ENCODE results near the gene CFAP299.

DNA sequence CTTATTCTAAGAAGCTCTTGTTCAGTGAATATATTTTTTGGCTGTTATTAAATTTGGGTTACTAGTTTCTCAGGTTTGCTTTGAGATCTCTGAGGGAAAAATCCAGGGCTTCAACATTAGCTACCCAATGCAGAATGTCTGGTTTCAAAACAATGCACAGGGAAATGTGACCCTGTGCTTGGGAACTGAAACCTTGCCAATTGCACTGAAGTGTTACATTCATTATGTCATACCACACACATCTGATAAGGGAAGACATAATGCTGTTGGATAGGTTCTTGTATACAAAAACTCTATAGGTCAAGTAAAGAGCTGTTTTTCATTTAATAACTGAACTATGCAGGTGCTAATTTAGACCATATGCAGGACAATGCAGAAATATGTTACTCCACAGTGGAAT is 349.7 kb downstream of the CFAP299 start:
- TF ChIP-seq CTCF (IDR thresholded peaks at IDR 0.05; ENCODE audit: low read depth, low read length, poor library complexity, severe bottlenecking): no peak
- TF ChIP-seq EZH2phosphoT487 (IDR thresholded peaks at IDR 0.05; ENCODE audit: borderline replicate concordance, low read length): no peak

Data from DOHH2 (cell line).